ENCODE measurements around the gene RASGEF1C.

Gene RASGEF1C

GRCh38 chr5:180074462-180074861 is 134.5 kb downstream of the RASGEF1C start:
- Histone ChIP-seq H2AFZ (ENCODE audit: low read length, unreplicated experiment) (no peak overlapping the region), H3K36me3 (ENCODE audit: insufficient read depth, low read length) (no peaks in the 10 kb centered on the region), H3K4me1 (ENCODE audit: control insufficient read depth, insufficient read depth, low read length, unreplicated experiment) (peaks cover 10% of the 10 kb centered on the region), H3K79me2 (ENCODE audit: control insufficient read depth, insufficient read depth, low read length, unreplicated experiment) (peaks cover 17% of the 10 kb centered on the region), H3K27ac (ENCODE audit: low read depth, low read length) (no peak overlapping the region), H3K27me3 (ENCODE audit: insufficient read depth, low read length) (peaks cover 12% of the 10 kb centered on the region), H3K4me3 (ENCODE audit: low read depth, low read length) (no peak overlapping the region)

GRCh38 chr5:180072556-180072955 is 136.5 kb downstream of the RASGEF1C start:
- Histone ChIP-seq H3K79me2 (ENCODE audit: control insufficient read depth, insufficient read depth, low read length, unreplicated experiment) (peaks cover 35% of the 10 kb centered on the region), H3K4me3 (ENCODE audit: low read depth, low read length) (peak overlapping the region; percentile 98), H3K4me1 (ENCODE audit: control insufficient read depth, insufficient read depth, low read length, unreplicated experiment) (peaks cover 12% of the 10 kb centered on the region), H3K27ac (ENCODE audit: low read depth, low read length) (no peak overlapping the region), H2AFZ (ENCODE audit: low read length, unreplicated experiment) (peak overlapping the region; percentile 86), H3K36me3 (ENCODE audit: insufficient read depth, low read length) (no peaks in the 10 kb centered on the region), H3K27me3 (ENCODE audit: insufficient read depth, low read length) (no peaks in the 10 kb centered on the region)

GRCh38 chr5:180072256-180072548 is 136.8 kb downstream of the RASGEF1C start:
- Histone ChIP-seq H3K27ac (ENCODE audit: low read depth, low read length) (no peak overlapping the region; the same call in 1 of the 2 replicates), H3K27me3 (ENCODE audit: insufficient read depth, low read length) (no peaks in the 10 kb centered on the region), H2AFZ (ENCODE audit: low read length, unreplicated experiment) (peak overlapping the region; percentile 86), H3K36me3 (ENCODE audit: insufficient read depth, low read length) (no peaks in the 10 kb centered on the region), H3K4me1 (ENCODE audit: control insufficient read depth, insufficient read depth, low read length, unreplicated experiment) (peaks cover 12% of the 10 kb centered on the region), H3K79me2 (ENCODE audit: control insufficient read depth, insufficient read depth, low read length, unreplicated experiment) (peaks cover 37% of the 10 kb centered on the region), H3K4me3 (ENCODE audit: low read depth, low read length) (peak overlapping the region; percentile 98)

- Histone ChIP-seq H3K36me3 (ENCODE audit: insufficient read depth, low read length) (no peaks in the 10 kb centered on the region), H3K79me2 (ENCODE audit: control insufficient read depth, insufficient read depth, low read length, unreplicated experiment) (peaks cover 41% of the 10 kb centered on the region), H2AFZ (ENCODE audit: low read length, unreplicated experiment) (peak within 1 kb of the TSS; percentile 96), H3K4me1 (ENCODE audit: control insufficient read depth, insufficient read depth, low read length, unreplicated experiment) (peaks cover 12% of the 10 kb centered on the region), H3K27ac (ENCODE audit: low read depth, low read length) (peak within 1 kb of the TSS; percentile 67), H3K27me3 (ENCODE audit: insufficient read depth, low read length) (no peaks in the 10 kb centered on the region), H3K4me3 (ENCODE audit: low read depth, low read length) (peak within 1 kb of the TSS; percentile 98)
These were observed 137.3 kb downstream of the RASGEF1C start, which contains the start of gene RNF130 for GRCh38 chr5:180071531-180072255. Gene RNF130 (minus strand): TSS chr5:180071759. CDS start chr5:180071702, 57 bp downstream.

- no peaks in the 10 kb centered on the region for H3K36me3 ChIP-seq (ENCODE audit: insufficient read depth, low read length)
- peak overlapping the region; percentile 43; the same call in 1 of the 2 replicates for H3K27ac ChIP-seq (ENCODE audit: low read depth, low read length)
- H3K79me2 ChIP-seq (ENCODE audit: control insufficient read depth, insufficient read depth, low read length, unreplicated experiment), result peaks cover 41% of the 10 kb centered on the region
- H2AFZ ChIP-seq (ENCODE audit: low read length, unreplicated experiment), result peak overlapping the region; percentile 96
- H3K4me3 ChIP-seq (ENCODE audit: low read depth, low read length), result peak overlapping the region; percentile 98
- peaks cover 12% of the 10 kb centered on the region for H3K4me1 ChIP-seq (ENCODE audit: control insufficient read depth, insufficient read depth, low read length, unreplicated experiment)
- H3K27me3 ChIP-seq (ENCODE audit: insufficient read depth, low read length), result no peaks in the 10 kb centered on the region
These were observed 138.1 kb downstream of the RASGEF1C start for GRCh38 chr5:180070756-180071530.

GRCh38 chr5:180069589-180070247 is 139.3 kb downstream of the RASGEF1C start:
- Histone ChIP-seq H3K27ac (ENCODE audit: low read depth, low read length) (no peak overlapping the region), H3K79me2 (ENCODE audit: control insufficient read depth, insufficient read depth, low read length, unreplicated experiment) (peaks cover 46% of the 10 kb centered on the region), H3K36me3 (ENCODE audit: insufficient read depth, low read length) (no peaks in the 10 kb centered on the region), H2AFZ (ENCODE audit: low read length, unreplicated experiment) (no peak overlapping the region), H3K4me1 (ENCODE audit: control insufficient read depth, insufficient read depth, low read length, unreplicated experiment) (peaks cover 12% of the 10 kb centered on the region), H3K4me3 (ENCODE audit: low read depth, low read length) (peak overlapping the region; percentile 98), H3K27me3 (ENCODE audit: insufficient read depth, low read length) (no peaks in the 10 kb centered on the region)

GRCh38 chr5:180068519-180069090 is 140.4 kb downstream of the RASGEF1C start:
- no peaks in the 10 kb centered on the region for H3K27me3 ChIP-seq (ENCODE audit: insufficient read depth, low read length)
- peaks cover 51% of the 10 kb centered on the region for H3K79me2 ChIP-seq (ENCODE audit: control insufficient read depth, insufficient read depth, low read length, unreplicated experiment)
- H3K4me3 ChIP-seq (ENCODE audit: low read depth, low read length), result no peak overlapping the region
- peaks cover 12% of the 10 kb centered on the region for H3K4me1 ChIP-seq (ENCODE audit: control insufficient read depth, insufficient read depth, low read length, unreplicated experiment)
- no peaks in the 10 kb centered on the region for H3K36me3 ChIP-seq (ENCODE audit: insufficient read depth, low read length)
- no peak overlapping the region for H2AFZ ChIP-seq (ENCODE audit: low read length, unreplicated experiment)
- H3K27ac ChIP-seq (ENCODE audit: low read depth, low read length), result no peak overlapping the region

- Histone ChIP-seq H3K4me3 (ENCODE audit: low read depth, low read length) (no peak overlapping the region), H3K27me3 (ENCODE audit: insufficient read depth, low read length) (no peaks in the 10 kb centered on the region), H3K36me3 (ENCODE audit: insufficient read depth, low read length) (no peaks in the 10 kb centered on the region), H3K4me1 (ENCODE audit: control insufficient read depth, insufficient read depth, low read length, unreplicated experiment) (peaks cover 12% of the 10 kb centered on the region), H3K79me2 (ENCODE audit: control insufficient read depth, insufficient read depth, low read length, unreplicated experiment) (peaks cover 51% of the 10 kb centered on the region), H3K27ac (ENCODE audit: low read depth, low read length) (no peak overlapping the region), H2AFZ (ENCODE audit: low read length, unreplicated experiment) (no peak overlapping the region)
These were observed 141.0 kb downstream of the RASGEF1C start for GRCh38 chr5:180067986-180068385.

GRCh38 chr5:180060192-180060591 is 148.8 kb downstream of the RASGEF1C start:
- no peak overlapping the region for H3K27ac ChIP-seq (ENCODE audit: low read depth, low read length)
- H3K4me3 ChIP-seq (ENCODE audit: low read depth, low read length), result no peak overlapping the region
- H3K4me1 ChIP-seq (ENCODE audit: control insufficient read depth, insufficient read depth, low read length, unreplicated experiment), result peaks cover 17% of the 10 kb centered on the region
- H3K79me2 ChIP-seq (ENCODE audit: control insufficient read depth, insufficient read depth, low read length, unreplicated experiment), result peaks cover 22% of the 10 kb centered on the region
- no peaks in the 10 kb centered on the region for H3K27me3 ChIP-seq (ENCODE audit: insufficient read depth, low read length)
- H3K36me3 ChIP-seq (ENCODE audit: insufficient read depth, low read length), result no peaks in the 10 kb centered on the region
- H2AFZ ChIP-seq (ENCODE audit: low read length, unreplicated experiment), result no peak overlapping the region

- Histone ChIP-seq H3K36me3 (ENCODE audit: insufficient read depth, low read length) (no peaks in the 10 kb centered on the region), H3K4me1 (ENCODE audit: control insufficient read depth, insufficient read depth, low read length, unreplicated experiment) (peaks cover 17% of the 10 kb centered on the region), H2AFZ (ENCODE audit: low read length, unreplicated experiment) (no peak overlapping the region), H3K27ac (ENCODE audit: low read depth, low read length) (no peak overlapping the region), H3K4me3 (ENCODE audit: low read depth, low read length) (no peak overlapping the region), H3K27me3 (ENCODE audit: insufficient read depth, low read length) (no peaks in the 10 kb centered on the region), H3K79me2 (ENCODE audit: control insufficient read depth, insufficient read depth, low read length, unreplicated experiment) (peaks cover 14% of the 10 kb centered on the region)
These were observed 149.7 kb downstream of the RASGEF1C start for GRCh38 chr5:180059326-180059725.
